Ureter (tissue), 1 donor: ENCODE measurements around the gene NR4A2. TPM values are rescaled to one million over a fixed set of nuclear protein-coding genes. Genes with fewer than 3 reads are reported as not detected.

ENCODE experiments used
- DNase-seq: peaks from one replicate; pipeline ENCODE4 v3.0.0-alpha.2; 2020; ENCODE audit warnings: low spot score
- total RNA-seq: library from RNA; stranded (reverse); gene quantifications from one replicate; pipeline ENCODE4 v1.2.4, GENCODE V29; 2023
- donor health status: DM: yes; HTN: yes; CAD: no.

The NR4A2 gene
- total RNA-seq, 1 donor from 2014 or later = 6.6 TPM

DNA sequence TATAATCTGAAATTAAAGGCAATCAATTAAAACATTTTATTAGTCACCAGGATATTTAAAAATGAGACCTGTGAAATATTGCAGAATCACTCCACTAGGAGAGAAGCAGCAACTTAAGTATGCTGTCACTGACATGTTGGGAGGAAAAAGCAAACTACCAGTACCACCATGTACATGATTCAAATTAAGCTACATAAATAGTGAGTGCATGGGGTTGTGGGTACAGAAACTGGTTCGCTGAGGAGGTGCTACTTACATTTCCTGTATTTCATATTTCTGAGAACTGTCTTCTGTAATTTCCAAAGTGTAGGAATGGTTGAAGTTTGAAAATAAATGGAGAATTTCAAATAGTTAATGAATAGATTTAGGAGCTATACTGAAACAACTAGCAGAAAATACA, 7.9 kb upstream of the NR4A2 start:
- no peak for DNase-seq

DNA sequence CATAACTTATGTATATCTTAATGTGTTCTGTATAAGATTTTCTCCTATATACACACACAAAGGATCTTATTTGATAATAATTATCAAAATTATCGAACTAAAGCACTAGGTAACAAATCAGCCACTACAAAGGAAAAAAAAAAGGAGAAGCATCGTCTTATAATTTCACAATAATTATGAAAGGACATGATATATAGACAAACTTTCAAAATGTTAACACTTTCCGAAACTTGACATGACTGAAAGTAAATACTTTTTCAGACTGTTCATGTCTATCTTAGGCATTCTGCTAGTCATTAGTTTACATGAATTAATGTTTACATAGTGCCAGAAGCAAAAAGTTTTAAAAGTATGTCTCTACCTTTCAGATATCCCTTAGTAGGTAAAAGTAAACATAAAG, 7.3 kb upstream of the NR4A2 start:
- no peak for DNase-seq

DNA sequence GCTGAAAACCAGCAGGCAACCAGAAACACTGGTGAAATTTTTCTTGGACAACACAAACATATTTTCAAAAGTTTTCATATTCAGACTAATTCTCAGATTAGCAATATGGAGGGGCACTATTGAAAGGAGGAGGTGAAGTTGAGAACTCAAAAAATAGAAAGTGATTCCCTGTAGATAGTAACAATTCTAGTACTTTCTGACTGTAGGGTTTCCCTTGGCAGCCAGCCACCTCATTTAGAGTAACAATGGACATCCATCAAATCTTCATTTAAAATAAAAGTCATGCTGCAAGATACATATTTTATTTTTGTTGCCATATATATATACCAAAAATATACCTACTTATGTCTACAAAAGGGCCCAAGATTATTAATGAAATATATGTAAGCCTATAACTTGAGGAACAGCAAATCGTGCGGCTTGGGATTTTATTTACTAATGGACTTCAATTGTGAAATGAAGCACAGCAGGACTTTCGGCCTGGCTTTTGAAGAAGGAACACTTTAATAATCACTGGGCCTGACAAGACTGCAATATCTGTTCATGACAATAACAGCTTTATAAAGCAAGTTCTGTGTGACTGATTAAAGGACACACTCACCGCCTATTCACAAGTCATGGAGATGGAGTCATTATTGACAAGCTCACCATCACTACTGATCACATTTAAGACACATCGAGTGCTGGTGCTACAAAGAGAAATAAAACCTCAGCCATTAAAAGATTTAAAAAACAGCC, 6.8 kb upstream of the NR4A2 start:
- no peak for DNase-seq

DNA sequence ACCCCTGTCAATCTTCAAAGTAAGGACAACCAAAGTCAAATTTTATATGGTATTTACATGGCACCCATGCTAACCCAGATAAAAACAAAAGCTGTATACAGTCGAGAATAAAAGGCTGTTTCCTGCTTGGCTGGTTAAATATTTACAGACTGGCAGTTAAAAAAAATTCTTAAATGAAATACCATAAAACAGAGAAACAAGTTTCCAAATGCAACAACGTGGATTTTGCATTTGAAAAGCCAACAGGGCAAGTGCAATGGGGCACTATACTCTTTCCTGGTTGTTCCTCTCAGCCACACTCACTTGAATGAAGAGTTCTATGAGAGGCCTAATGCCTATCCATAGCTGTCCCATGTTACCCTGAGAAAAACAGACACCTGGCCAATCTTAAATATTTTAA, 6.1 kb upstream of the NR4A2 start:
- DNase-seq = no peak

DNA sequence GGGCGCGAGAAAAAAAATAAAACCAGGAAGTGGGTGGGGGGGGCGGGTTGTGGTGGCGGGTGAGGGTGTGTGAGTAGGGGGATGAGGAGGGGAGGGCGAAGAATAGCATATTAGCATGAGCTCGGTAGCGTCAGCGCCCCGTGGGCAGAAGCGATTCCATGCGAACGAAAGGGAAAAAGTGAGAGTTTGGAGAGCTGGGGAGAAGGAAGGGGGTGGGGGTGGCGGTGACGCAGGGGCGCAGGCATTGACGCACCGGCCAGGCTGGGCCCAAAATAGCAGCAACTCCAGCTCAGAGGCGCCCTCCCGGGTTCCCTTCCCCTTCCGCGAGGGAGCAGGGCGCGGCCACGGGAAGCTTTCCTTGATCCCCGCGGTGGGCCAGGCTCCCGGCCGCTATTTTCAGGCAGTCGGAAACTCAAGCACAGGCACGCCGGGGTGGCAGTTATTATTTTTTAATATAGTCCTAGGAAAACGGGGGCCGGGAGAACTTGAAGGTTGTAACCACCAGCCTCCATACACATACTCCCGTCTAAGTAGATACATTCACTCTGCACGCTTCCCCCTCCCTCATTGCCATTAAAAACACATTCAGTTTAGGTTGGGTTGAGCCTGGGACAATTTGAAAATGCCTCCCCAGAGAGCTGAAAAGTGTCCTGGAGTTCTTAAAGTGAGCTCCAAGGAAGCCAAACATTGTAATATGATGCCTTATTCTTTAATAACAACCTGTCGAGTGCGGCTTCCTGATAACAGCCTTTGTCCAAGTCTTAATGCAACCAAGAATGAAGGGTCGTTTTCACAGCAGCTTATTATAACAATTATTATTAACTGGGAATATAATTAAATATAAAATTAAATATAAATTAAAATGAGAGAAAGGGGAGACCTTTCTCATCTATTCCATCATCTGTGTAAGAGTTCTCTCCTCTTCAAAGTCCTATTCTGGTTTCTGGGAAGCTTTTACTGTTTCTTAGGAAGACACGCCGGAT, 2.3 kb upstream of the NR4A2 start:
- DNase-seq = peak; percentile 92

DNA sequence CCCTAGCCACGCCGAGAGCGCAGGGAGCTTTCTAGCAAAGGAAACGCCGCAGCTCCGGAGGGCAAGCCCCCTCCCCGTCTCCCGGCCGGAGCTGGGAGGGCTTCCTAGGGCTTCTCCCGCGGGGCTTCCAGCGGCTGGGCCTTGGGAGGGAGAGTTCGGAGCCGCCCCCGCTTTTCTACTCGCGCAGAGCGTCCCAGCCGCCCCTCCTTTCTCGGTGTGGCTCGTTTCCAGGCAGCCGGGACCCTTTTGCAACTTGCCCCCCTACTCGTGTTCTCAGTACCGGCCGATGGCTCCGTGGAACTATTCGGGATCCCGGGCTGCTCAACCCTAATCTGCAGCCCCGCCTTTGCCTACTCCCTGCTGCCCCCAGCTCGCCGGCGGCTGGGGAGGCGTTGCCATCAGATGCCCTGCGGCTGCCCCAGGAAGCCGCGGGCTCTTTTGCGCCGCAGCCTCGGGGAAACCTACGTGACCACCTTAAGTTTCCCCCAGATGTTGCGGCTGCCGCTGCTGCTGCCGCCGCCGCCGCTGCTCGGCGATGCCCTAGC, 1.5 kb upstream of the NR4A2 start:
- peak; percentile 76 for DNase-seq

DNA sequence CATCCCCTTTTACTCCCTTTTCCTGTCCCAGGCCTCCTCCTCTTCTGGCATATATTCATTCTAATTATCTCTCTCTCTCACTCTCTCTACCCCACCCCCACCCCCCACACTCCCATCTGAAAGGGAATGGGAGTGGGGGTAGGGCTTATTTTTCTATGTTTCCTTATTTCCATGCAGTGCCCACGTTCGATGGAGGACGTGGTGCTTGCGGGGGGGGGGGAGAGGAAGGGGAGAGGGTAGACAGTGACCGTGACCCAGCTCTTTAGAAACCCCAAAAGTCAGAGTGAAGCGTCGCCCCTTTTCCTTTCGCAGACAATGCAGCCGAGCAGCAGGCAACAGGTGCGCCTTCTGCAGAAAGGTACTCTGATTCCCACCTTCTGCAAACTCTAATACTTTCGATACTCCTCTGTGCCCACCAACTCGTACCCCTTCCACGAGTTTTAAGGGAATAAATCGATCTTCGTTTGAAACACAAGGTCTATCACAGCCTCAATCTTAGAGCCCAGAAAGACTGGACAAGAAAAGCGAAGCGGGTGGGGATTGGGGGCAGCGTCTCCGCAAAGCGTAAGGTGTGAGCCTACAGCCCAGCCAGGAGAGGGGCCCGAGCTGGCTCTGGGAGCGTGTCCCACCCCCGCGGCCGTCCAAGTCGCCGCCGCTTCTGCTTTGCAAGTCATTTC, 891 bp upstream of the NR4A2 start:
- no peak for DNase-seq

DNA sequence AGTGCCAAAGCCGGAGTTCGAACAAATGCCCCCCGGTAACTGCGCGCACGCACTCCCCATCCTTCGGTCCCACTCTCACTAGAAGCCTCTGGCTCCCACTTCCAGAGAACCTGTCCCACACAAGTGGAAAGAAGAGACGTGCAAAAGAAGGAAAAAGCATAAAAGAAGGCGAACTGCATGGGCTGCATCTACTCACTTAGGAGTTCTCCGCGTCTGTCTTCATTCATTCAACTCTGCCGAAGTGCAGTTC, 312 bp downstream of the NR4A2 start:
- no peak for DNase-seq

DNA sequence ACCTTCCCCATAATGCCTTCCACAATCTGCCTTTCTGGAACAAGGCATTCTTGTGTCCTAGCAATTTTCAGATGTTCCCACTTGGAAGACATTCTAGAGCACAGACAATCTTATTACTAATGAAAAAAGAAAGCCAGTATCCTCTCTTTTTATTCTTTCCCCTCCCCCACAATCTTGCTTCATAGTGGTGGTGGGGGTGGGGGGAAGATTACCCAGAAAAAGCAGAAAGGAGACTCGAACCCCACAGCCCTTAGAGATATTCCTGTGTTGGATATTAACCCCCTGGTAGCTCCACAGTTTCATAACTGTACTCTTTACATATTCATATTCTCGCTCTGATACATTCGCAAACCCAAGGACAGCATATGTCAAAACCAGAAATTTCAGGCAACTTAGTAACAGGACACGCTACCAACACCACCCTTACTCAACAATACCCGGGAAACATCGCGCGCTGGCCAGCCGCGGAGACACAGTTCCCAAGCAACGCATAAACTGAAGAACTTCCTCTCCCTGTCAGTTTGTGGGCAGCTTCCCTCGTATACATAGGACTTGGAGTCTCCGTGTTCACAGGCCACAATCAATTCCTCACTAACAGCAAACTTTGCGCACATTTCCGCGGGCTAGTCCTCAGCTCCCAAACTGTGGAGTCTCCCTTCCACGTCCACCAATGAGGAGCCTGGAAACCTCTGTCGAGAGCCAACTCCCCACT, 793 bp downstream of the NR4A2 start:
- DNase-seq = peak; percentile 74

DNA sequence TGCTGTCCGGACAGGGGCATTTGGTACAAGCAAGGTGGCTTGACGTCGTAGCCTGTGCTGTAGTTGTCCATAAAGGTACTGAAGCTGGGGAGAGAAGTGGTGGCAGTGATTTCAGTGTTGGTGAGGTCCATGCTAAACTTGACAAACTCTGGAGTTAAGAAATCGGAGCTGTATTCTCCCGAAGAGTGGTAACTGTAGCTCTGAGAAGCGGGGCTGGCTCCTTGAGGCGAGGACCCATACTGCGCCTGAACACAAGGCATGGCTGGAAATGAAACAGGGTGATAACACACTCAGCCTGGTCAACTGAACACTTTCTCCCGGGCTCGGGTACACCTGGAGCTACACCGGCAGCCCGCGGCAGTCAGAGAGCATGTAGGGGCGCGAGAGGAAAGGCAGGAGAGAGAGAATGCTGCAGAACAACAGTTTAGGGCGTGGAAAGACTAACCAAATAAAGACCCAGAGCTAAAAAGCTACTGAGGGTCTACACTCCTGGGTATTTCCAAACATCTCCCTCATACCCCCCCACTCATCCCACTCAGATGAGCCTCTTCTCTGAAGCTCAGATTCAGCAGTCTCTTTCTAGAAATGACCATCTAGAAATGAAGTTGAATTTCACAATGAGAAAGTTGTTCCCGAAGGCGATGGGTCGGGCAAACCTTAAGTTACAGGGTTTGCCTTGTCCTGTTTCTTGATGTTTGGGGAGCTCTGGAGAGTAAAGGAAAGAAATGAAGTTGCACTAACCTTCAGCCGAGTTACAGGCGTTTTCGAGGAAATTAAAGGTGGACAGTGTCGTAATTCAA, 2.4 kb downstream of the NR4A2 start:
- DNase-seq = no peak

DNA sequence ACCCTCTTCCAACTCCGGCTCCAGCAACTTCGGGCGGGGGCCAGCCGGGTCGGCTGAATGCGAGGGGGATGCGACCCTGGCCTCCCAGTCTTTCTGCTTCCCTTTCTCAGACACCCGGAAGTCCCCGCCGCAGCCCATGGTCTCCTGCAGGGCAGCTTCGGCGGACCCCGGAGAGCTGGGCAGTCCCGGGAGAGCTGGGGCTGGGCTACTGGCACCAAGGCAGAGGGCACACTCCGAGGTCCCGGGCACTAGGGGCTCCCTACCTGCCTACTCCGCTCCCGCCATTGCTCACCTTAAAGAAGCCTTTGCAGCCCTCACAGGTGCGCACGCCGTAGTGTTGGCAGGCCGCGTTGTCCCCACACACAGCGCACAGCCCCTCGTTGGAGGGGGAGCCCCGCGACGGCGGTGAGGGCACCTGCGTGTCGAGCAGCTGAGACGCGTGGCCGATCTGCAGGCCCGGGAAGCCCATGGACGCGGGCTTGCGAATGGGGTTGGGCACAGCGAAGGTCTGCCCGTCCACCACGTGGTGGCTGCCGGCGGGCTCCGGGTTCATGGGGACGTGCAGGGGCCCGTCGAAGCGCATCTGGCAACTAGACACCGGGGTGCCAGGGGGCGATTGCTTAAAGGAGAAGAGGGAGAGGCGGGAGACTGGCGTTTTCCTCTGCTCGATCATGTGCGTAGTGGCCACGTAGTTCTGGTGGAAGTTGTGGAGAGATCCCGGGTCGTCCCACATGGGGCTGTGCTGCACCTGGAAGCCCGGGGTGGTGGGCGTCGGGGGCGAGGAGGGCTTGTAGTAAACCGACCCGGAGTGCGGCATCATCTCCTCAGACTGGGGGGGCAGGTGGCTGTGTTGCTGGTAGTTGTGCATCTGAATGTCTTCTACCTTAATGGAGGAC, 3.2 kb downstream of the NR4A2 start:
- no peak for DNase-seq

DNA sequence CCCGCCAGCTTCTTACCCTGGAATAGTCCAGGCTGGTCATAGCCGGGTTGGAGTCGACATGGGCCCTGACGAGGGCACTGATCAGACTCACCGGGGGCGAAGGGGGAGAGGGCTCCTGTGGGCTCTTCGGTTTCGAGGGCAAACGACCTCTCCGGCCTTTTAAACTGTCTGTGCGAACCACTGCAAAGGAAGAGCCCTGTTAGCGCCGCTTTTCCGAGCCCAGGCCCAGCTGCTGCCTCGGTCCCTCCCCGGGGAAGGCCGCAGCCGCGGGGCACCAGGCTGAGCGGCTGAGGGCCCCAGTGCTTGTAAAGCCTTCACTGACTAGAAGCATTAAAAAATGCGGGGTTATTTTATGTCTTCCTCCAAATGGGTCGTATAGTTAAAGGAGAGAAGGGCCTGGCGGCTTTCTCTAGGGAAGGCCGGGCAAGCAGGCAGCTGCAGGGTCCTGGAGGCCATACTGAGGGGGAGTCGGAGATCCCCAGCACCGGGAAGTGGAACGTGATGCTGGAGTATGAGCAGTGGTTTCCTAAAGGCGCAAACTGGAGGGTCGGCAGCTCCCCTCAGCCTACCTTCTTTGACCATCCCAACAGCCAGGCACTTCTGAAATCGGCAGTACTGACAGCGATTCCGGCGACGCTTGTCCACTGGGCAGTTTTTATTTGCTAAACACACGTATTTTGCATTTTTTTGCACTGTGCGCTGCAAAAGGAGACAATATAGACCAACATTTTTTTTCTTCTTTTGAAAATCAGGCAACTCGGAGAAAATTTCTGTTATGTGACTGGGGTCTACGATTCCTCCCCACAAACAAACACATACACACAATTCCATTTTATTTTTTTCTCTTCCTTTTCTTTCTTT, 4.5 kb downstream of the NR4A2 start:
- no peak for DNase-seq

DNA sequence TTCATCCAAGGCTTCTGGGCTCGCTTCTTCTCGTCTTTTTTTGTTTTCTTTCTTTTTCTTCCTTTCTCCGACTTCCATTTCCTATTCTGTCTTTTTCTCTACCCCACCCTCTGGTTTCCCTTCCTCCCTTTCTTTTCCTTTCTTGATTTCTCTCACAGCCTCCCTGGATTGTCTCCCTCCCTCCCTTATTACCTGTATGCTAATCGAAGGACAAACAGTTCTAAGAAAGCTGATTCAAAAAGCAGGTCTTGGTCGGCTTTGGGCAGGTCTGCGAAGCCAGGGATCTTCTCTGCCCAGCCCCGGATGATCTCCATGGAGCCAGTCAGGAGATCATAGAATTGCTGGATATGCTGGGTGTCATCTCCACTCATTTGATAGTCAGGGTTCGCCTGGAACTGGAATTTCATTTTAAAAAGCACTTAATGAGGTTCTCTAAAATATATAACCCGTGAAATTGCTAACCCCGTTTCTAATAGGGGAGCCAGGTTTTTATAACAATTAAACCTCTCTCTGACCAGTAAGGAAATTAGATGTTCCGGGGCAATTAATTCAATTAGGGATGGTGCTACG, 5.9 kb downstream of the NR4A2 start:
- DNase-seq = no peak

DNA sequence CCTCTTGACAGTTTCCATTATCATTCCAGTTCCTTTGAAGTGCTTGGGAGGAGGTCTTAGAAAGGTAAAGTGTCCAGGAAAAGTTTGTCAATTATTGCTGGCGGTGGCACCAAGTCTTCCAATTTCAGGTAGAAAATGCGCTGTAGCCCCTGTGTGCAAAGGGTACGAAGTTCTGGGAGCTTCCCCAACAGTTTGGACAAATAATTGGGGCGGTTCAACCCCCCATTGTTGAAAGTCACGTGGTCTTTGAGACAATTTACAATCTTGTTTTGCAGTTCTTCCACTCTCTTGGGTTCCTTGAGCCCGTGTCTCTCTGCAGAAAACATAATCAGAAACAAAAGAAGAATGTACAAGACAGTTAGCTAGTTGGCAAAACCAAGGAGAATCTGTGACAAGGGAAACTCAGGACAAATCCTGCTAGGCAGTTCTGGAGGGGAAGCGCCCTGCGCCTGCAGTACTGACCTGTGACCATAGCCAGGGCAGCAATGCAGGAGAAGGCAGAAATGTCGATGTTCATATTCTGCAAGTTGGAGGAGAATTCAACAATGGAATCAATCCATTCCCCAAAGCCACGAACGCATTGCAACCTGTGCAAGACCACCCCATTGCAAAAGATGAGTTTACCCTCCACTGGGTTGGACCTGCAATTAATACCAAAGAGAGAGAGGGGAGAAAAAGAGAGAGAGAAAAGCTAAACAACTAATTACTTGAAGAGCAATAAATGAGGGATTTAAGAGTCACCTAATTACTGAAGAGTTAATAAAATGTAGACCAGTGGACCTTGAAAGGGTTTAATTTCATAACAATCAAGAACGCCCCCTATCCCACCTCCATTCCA, 6.6 kb downstream of the NR4A2 start:
- DNase-seq = no peak

DNA sequence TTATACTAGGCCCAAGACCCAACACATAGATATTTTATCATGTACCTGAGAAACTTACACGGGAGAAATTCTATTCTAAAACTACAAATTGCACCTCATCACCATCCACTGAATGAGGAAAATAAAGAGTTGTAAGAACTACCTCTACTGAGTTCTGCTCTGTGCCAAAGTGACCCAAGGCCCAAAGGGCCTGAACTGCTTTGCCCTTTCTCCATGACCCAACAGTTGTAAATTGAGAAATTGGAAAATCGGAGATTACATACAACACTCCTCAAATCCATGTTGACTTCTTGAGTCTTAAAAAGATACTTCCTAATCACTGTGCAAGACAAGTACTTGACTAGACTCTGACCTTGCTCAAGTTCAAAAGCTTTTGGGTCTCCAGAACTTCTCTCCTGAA, 8.8 kb downstream of the NR4A2 start:
- DNase-seq = no peak

DNA sequence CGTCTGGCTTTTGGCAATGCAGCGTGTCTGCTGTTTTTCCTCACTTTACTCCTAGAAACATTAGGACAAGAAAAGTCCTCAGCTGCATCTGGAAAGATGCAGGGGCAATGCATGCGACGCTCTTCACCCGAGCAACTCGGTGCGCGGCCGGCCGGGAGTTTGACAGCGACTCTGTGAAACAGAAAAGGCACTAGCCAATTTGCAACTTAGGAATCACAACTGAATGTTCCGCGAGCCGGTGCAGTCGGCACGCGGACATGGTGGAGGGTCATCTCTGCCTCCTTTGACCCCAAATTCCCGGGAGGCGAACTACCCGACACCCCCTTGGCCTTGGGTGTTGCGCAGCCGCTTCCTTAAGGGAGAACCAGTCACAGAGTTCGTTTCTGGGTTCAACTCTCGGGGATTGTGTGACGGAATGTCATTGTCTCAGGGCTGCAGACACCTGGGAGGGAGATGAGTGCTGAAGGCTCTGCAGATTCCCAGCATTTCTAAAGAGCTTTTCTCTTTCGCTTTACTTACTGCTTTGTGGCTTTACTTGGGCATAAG, 9.8 kb downstream of the NR4A2 start:
- DNase-seq = no peak

DNA sequence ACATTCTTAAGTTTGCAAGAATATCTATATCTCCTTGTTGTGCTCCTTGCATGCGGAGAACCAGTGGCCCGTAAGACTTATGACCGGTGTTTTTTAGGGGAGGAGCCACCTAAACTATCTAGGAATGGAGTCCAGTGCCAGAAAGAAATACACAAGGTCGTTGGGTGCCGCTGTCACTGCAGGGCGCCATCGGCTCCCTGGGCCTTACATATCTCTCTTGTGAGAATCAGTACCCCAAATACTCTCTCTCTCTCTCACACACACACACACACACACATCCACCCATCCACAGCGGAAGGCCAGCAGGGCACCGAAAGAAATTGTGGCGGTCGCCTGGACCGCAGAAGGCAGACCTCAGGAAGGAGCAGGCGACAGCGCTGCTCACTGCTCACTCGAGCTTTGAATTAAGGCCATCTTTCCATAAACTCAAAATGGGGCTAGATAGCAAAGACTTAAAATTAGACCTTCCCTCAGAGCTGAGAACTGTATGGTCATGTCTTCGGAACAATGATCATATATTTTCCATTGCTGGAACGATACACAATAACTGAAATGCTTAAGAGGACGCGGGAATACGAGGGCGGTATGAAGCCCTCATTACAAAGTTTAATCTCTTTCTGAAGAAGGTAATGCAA, 10.4 kb downstream of the NR4A2 start:
- no peak for DNase-seq
